Activated naive CD8-positive, alpha-beta T cell treated with anti-CD3 and anti-CD28 coated beads, Interleukin-2, amount 10 ng/mL, durations not matched to agents 7 days and 5 days (primary cell): ENCODE results near the gene NUP98. TPM values are rescaled to one million over a fixed set of nuclear protein-coding genes. Genes with fewer than 3 reads are reported as not detected.

Source experiments
- ATAC-seq: fragments of 150-1000 bp; cut with Tn5 transposase; one replicate; pipeline ENCODE4 v1.10.0; 2021; ENCODE audit warnings: low read depth, moderate library complexity
- POLR2A ChIA-PET: fragments of 350-600 bp; sonication (Branson Sonifier 250); formaldehyde crosslinking; loops from one replicate; lab custom pipeline; 2021; ENCODE audit warnings: antibody characterized with exemption; lab: Charles Lee
- DNase-seq: peaks from one replicate; pipeline ENCODE4 v3.0.0; 2021
- H3K27ac Mint-ChIP-seq: one replicate; pipeline ENCODE4 v1.8.0; 2022; ENCODE audit warnings: mild to moderate bottlenecking, mixed read lengths
- H3K27me3 Mint-ChIP-seq: one replicate; pipeline ENCODE4 v1.8.0; 2022; ENCODE audit warnings: mild to moderate bottlenecking, moderate library complexity, mixed read lengths
- H3K36me3 Mint-ChIP-seq: one replicate; pipeline ENCODE4 v1.8.0; 2021; ENCODE audit warnings: mild to moderate bottlenecking, mixed read lengths
- H3K4me1 Mint-ChIP-seq: one replicate; pipeline ENCODE4 v1.8.0; 2021; ENCODE audit warnings: mixed read lengths
- H3K4me3 Mint-ChIP-seq: one replicate; pipeline ENCODE4 v1.8.0; 2022; ENCODE audit warnings: mild to moderate bottlenecking, moderate library complexity, mixed read lengths
- H3K9me3 Mint-ChIP-seq: one replicate; pipeline ENCODE4 v1.8.0; 2021; ENCODE audit warnings: mixed read lengths
- total RNA-seq, 2 experiments: library from RNA; stranded (reverse); gene quantifications; one replicate each; pipeline ENCODE4 v1.2.3, GENCODE V29; 2021

NUP98 gene
- total RNA-seq = 10 to 100 TPM; 91.4 to 96.7 TPM

DNA sequence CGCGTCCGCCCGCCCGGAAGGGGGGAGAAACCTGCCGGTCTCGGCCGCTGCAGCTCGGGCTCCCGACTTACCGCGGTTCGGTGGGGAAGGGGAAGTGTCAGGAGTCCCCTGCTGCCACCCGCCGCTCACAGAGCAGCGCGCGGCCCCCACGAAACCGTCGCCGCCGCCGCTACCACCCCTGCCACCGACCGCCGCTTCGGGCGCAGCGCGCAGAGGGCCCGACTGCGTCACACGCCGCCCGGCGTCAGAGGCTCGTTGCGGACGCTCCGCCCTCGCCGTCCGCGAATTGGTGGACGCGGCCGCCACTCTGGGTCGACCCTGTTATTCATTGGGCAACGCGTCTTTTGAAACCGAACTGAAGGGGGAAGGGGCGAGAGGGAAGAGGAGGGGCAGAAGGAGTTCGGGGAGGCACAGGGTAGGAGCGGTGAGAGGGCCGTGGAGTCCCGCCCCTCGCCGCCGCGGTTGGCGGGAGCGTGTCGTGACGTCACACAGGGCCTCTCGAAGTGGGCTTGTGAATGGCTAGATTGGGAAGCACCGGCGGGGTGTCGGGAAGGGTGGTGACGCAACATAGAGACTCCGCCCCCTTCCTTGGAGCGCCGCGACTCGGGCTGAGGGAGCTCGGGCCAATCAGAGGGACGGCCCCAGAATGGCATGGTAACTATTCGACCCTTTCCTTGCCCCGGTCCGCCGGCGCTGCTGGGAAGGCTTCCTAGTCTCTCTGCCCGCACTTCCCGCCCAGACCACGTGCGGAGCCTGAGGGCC lies at the start of gene NUP98:
NUP98 (minus strand) TSS at position 226 of the 762 bp plus-strand sequence. CDS start 15,437 bp downstream, outside the sequence.
- H3K4me3 Mint-ChIP-seq = peak within 1 kb of the TSS; percentile 93
- no peaks in the 10 kb centered on the region for H3K27me3 Mint-ChIP-seq
- H3K9me3 Mint-ChIP-seq = no peaks in the 10 kb centered on the region
- POLR2A ChIA-PET = interaction anchor here (0.9 to 3.3 kb wide), 9 partner anchors 9 to 294 kb away, joined by 3 to 11 read pairs (median 4); partner anchors contain the start of genes PGAP2, RHOG and STIM1
- peaks cover 16% of the 10 kb centered on the region for H3K36me3 Mint-ChIP-seq
- DNase-seq = peak; percentile 99
- peak; percentile 97 for ATAC-seq
- H3K4me1 Mint-ChIP-seq = peaks cover 35% of the 10 kb centered on the region
- peak within 1 kb of the TSS; percentile 94 for H3K27ac Mint-ChIP-seq

DNA sequence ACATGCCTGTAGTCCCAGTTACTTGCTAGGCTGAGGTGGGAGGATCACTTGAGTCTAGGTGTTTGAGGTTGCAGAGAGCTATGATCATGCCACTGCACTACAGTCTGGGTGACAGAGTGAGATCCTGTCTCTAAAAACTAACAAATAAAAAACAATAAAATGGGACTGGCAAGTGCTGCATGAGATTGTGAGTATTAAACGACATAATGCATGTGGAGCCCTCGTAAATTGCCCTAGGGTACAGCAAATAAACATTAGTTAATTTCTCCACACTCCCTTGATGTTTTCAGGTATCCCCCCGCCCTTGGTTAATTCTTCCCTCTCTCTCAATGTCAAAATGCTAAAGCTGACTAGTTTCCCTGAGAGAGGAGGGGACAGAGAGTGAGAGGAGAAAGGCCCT lies 48.3 kb upstream of the NUP98 start:
- no peak for ATAC-seq
- Mint-ChIP-seq H3K9me3 (no peaks in the 10 kb centered on the region), H3K27ac (no peak overlapping the region), H3K4me3 (no peak overlapping the region), H3K36me3 (no peaks in the 10 kb centered on the region), H3K4me1 (peaks cover 18% of the 10 kb centered on the region), H3K27me3 (no peaks in the 10 kb centered on the region)
- DNase-seq = no peak
- POLR2A ChIA-PET = interaction anchor here (1.0 kb wide), 2 partner anchors 9 to 227 kb away, joined by 4 to 5 read pairs; no protein-coding TSS in a partner anchor

GRCh38 chr11:3845246-3845645 lies 47.9 kb upstream of the NUP98 start:
- POLR2A ChIA-PET = interaction anchor here (1.0 kb wide), 1 partner anchor 9 kb away, joined by 5 read pairs; no protein-coding TSS in a partner anchor
- H3K36me3 Mint-ChIP-seq = no peaks in the 10 kb centered on the region
- no peaks in the 10 kb centered on the region for H3K9me3 Mint-ChIP-seq
- ATAC-seq (no peak), DNase-seq (no peak)
- no peak overlapping the region for H3K4me3 Mint-ChIP-seq
- peaks cover 18% of the 10 kb centered on the region for H3K4me1 Mint-ChIP-seq
- no peak overlapping the region for H3K27ac Mint-ChIP-seq
- no peaks in the 10 kb centered on the region for H3K27me3 Mint-ChIP-seq

GRCh38 chr11:3843326-3843725 lies 46.0 kb upstream of the NUP98 start:
- POLR2A ChIA-PET = no interaction called here
- Mint-ChIP-seq H3K27ac (peak overlapping the region; percentile 34), H3K9me3 (no peaks in the 10 kb centered on the region)

DNA sequence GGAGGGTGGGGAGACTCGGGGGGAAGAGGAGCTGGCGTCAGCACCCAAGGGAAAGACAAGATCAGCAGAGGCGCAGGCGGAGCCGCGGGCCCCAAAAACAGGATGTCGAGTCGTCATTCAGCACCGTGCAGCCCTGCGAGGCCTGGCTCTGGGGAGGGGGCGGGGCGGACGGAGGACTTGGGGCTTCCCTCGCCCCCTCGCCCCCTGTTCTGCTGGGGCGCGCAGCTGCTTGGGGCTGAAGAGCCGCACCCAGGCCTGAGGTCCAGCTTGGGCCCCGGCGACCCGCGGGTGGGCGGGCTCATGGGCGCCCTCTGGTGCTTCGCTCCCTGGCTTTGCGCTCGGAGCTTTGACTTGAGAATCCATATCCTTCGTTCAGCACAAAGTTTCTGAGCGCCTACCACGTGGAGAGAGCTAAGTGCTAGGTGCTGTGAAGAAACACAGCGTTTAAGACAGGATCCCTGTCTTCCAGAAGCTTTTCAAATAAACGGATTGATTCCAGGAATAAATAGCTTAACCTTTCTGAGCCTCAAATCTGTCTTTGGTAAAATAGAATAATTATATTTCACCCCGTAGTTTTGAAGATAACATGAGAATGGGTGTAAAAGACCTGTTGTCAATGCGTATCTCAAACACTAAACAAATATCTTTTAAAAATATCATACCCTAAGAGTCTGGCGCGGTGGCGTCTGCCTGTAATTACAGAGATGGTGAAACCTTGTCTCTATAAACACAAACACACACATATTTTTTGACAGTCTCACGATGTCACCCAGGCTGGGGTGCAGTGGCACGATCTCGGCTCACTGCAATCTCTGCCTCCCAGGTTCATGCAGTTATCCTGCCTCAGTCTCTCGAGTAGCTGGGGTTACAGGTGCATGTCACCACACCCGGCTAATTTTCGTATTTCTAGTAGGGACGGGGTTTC lies 44.3 kb upstream of the NUP98 start:
- DNase-seq (peak; percentile 90), ATAC-seq (peak; percentile 79)
- Mint-ChIP-seq H3K9me3 (no peaks in the 10 kb centered on the region), H3K27me3 (no peaks in the 10 kb centered on the region), H3K4me3 (peak overlapping the region; percentile 90), H3K36me3 (peaks cover 23% of the 10 kb centered on the region), H3K27ac (peak overlapping the region; percentile 98), H3K4me1 (peaks cover 40% of the 10 kb centered on the region)
- POLR2A ChIA-PET = interaction anchor here (0.6 to 8.1 kb wide), 26 partner anchors 10 to 254 kb away, joined by 3 to 254 read pairs (median 4); partner anchors contain the start of genes NUP98 and STIM1

More at GRCh38 chr11:3843326-3843725, 46.0 kb upstream of the NUP98 start:
- H3K4me3 Mint-ChIP-seq = no peak overlapping the region
- no peaks in the 10 kb centered on the region for H3K27me3 Mint-ChIP-seq
- H3K4me1 Mint-ChIP-seq = peaks cover 26% of the 10 kb centered on the region
- H3K36me3 Mint-ChIP-seq = peaks cover 16% of the 10 kb centered on the region
- ATAC-seq (no peak), DNase-seq (no peak)

DNA sequence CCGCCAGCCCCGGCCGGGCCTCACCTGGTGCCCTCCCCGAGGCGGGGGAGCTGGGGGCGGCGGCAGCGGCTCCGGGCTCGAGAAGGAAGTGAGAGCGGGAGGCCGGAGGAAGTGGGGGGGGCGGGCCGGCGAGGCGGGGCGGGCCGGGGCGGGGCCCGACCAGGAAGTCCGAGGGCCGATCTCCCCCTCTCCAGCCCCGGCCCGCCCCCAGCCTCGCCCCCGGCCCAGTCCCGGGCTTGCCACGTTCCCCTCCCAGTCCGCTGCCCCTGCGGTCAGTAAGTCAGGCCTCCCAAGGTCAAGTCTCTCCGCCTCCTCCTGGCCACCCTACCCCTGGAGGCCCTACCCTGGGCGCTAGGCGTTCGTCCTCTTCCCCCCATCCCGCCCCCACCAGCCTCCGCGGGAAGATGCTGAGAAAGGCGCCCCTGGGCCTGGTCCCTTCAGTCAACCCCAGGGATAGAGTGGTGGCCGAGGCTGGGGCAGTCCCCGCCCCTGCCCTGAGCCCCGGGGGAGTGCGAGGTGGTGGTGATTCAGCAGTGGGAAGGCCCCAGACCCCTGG lies 43.6 kb upstream of the NUP98 start, which contains the start of gene RHOG:
RHOG (minus strand) TSS at position 90 of the 556 bp plus-strand sequence. CDS start 12,821 bp downstream, outside the sequence.
- H3K27ac Mint-ChIP-seq = peak within 1 kb of the TSS; percentile 98
- H3K36me3 Mint-ChIP-seq = peaks cover 23% of the 10 kb centered on the region
- peak within 1 kb of the TSS; percentile 98 for H3K4me3 Mint-ChIP-seq
- no peaks in the 10 kb centered on the region for H3K27me3 Mint-ChIP-seq
- DNase-seq (peak; percentile 81), ATAC-seq (no peak)
- no peaks in the 10 kb centered on the region for H3K9me3 Mint-ChIP-seq
- peaks cover 45% of the 10 kb centered on the region for H3K4me1 Mint-ChIP-seq
- POLR2A ChIA-PET = interaction anchor here (0.6 to 8.1 kb wide), 28 partner anchors 9 to 255 kb away, joined by 3 to 254 read pairs (median 4); partner anchors contain the start of genes NUP98, PGAP2 and STIM1

DNA sequence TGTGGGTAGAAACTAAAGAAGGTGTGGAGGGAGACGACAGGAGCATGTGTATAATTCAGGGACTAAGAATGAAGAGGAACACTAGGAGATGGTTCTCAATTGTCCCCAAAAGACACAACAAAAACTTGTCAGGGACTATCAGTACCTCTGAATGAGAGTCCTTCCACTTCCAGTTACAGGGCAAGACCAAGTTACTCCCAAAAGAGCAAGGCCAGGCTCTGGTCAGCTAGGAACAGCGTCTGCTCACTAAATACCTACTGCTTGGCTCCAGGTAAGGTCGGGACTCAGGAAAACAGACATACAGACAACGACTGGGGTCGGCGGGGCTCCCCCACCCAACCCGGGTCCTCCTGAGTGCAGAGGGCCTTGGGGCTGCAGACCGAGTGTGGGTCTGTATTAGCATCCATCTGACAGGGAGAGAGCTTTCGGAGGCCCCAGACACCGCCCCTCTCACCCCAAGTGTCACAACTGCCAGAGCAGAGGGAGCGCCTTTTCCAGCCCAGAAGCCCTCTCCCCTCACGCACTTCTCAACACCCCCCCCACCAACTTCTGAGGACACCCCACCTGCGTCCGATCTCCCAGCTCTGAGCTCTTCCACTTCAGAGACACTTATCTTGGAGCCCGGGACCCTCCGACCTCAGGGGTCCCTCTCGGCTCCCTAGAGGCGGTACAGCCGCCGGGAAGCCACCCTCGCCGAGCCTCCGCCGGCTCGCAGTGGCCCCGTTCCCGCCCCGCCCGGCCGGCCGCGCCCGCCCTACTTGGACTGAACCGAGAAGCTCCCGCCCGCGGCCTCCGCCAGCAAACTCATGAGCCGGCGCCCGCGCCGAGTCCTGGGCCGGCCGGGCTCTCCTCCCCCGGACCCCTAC lies 42.9 kb upstream of the NUP98 start:
- Mint-ChIP-seq H3K27me3 (no peaks in the 10 kb centered on the region), H3K36me3 (peaks cover 29% of the 10 kb centered on the region), H3K4me1 (peaks cover 52% of the 10 kb centered on the region), H3K27ac (peak overlapping the region; percentile 96), H3K9me3 (no peaks in the 10 kb centered on the region), H3K4me3 (peak overlapping the region; percentile 98)
- POLR2A ChIA-PET = interaction anchor here (0.6 to 8.1 kb wide), 24 partner anchors 8 to 256 kb away, joined by 3 to 254 read pairs (median 5); partner anchors contain the start of genes NUP98, PGAP2 and STIM1
- no peak for ATAC-seq
- peak; percentile 63 for DNase-seq

DNA sequence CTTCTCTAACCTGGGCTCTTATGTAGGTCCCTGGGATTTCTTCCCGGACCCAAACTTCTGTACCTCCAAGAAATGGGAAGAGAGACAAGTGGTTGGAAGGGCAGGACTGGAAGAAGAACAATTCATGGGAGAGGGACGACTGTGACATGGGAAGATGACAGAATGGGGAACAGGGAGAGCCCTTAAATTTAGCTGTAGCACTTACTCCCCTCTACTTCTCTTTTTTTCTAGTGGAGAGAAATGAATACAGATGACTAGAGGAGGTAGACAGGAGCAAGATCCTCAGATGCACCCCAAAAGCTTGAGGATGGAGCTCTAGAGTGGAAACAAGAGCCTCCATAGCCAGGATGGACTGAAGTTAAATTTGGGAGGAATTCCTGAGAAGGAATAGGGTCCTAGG lies 41.1 kb upstream of the NUP98 start:
- peak overlapping the region; percentile 98 for H3K4me3 Mint-ChIP-seq
- H3K9me3 Mint-ChIP-seq = no peaks in the 10 kb centered on the region
- H3K4me1 Mint-ChIP-seq = peaks cover 62% of the 10 kb centered on the region
- peaks cover 46% of the 10 kb centered on the region for H3K36me3 Mint-ChIP-seq
- DNase-seq (no peak), ATAC-seq (no peak)
- H3K27ac Mint-ChIP-seq = peak overlapping the region; percentile 96
- no peaks in the 10 kb centered on the region for H3K27me3 Mint-ChIP-seq
- POLR2A ChIA-PET = interaction anchor here (2.0 to 8.1 kb wide), 2 partner anchors 14 to 33 kb away, joined by 5 to 254 read pairs; partner anchors contain the start of gene STIM1

DNA sequence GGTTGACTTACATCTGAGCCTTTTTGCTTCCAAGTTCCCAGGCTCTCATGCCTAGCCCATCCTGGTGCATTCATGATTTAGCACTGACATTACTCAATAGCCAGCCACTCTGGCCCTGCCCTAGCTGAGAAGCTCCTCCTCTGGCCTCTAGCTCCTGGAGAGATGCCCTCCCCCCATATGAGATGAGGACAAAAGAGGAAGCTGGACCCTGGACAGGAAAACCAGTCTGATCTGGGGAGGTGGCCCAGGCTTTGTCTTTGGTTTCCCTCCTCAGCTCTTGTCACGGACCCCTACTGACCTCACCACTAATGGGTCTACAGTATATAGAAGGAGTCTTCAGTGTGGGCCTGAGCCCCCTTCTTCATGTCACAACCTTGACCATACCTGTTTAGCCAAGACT lies 40.4 kb upstream of the NUP98 start:
- H3K9me3 Mint-ChIP-seq = no peaks in the 10 kb centered on the region
- H3K27ac Mint-ChIP-seq = peak overlapping the region; percentile 96
- ATAC-seq (no peak), DNase-seq (no peak)
- peaks cover 50% of the 10 kb centered on the region for H3K36me3 Mint-ChIP-seq
- POLR2A ChIA-PET = interaction anchor here (1.1 to 8.1 kb wide), 4 partner anchors 14 to 109 kb away, joined by 3 to 254 read pairs (median 6); partner anchors contain the start of gene STIM1
- H3K4me3 Mint-ChIP-seq = peak overlapping the region; percentile 98
- peaks cover 69% of the 10 kb centered on the region for H3K4me1 Mint-ChIP-seq
- no peaks in the 10 kb centered on the region for H3K27me3 Mint-ChIP-seq

DNA sequence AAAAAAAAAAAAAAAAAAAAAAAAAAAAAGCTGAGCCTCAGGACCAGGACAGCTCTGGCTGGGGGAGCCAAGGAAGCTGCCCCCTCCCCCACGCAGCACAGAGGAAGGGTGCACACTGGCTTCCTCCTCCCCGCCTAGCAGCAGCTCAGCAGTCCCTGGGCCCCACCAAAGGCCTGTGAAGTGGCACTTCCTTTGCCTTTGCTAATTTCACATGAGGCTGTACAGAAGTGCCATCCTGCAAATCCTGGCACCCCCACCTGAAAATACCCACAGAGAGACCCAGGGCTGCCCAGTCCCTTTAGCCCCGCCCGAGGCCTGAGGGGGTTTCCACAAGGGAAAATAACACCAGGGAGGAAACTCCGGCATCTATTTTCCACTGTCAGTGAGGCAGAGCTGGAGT lies 39.5 kb upstream of the NUP98 start:
- Mint-ChIP-seq H3K9me3 (no peaks in the 10 kb centered on the region), H3K4me3 (peak overlapping the region; percentile 98), H3K27ac (peak overlapping the region; percentile 88), H3K27me3 (no peaks in the 10 kb centered on the region), H3K36me3 (peaks cover 50% of the 10 kb centered on the region), H3K4me1 (peaks cover 71% of the 10 kb centered on the region)
- DNase-seq (peak; percentile 66), ATAC-seq (peak; percentile 13)
- POLR2A ChIA-PET = interaction anchor here (0.6 to 8.1 kb wide), 12 partner anchors 8 to 259 kb away, joined by 3 to 254 read pairs (median 4); partner anchors contain the start of gene STIM1

GRCh38 chr11:3835751-3836150 lies 38.4 kb upstream of the NUP98 start:
- Mint-ChIP-seq H3K4me3 (peak overlapping the region; percentile 98), H3K36me3 (peaks cover 61% of the 10 kb centered on the region), H3K9me3 (no peaks in the 10 kb centered on the region), H3K27me3 (no peaks in the 10 kb centered on the region), H3K27ac (peak overlapping the region; percentile 88), H3K4me1 (peaks cover 80% of the 10 kb centered on the region)
- POLR2A ChIA-PET = interaction anchor here (0.9 to 8.1 kb wide), 6 partner anchors 9 to 38 kb away, joined by 3 to 254 read pairs (median 6); partner anchors contain the start of gene STIM1
- DNase-seq = no peak
- no peak for ATAC-seq
